Ovary (tissue), 9 donors: ENCODE results near the gene CETN3. TPM values are rescaled to one million over a fixed set of nuclear protein-coding genes. Genes with fewer than 3 reads are reported as not detected.
"Not testable (repeated sequence)": the region's sequence is repeated elsewhere in the genome, so short reads cannot be mapped to it uniquely, and the experiment has no call there.

Experiments
- DNase-seq, 5 donors: peaks; one replicate each; pipeline ENCODE4 v3.0.0-alpha.2; 2019 to 2020
- H3K27ac ChIP-seq, 2 donors: fragments of 200-600 bp; one replicate each; pipeline versions ENCODE4 v1.5.1 to v1.8.0; 2019 to 2022
- H3K27me3 ChIP-seq: fragments of 200-600 bp; one replicate; pipeline ENCODE4 v1.8.0; 2022
- H3K36me3 ChIP-seq: fragments of 200-600 bp; sonication (generic); one replicate; pipeline ENCODE4 v1.5.1; 2019
- H3K4me1 ChIP-seq: one replicate; pipeline ENCODE4 v1.8.1; 2013; ENCODE audit warnings: mild to moderate bottlenecking, moderate library complexity; ENCODE audit not compliant: insufficient read depth
- H3K4me3 ChIP-seq: fragments of 200-600 bp; sonication (generic); one replicate; pipeline ENCODE4 v1.5.1; 2017
- H3K9me3 ChIP-seq, 2 donors: fragments of 200-600 bp in 1 of 2; sonication (generic) in 1 of 2; one replicate each; pipeline versions ENCODE4 v1.5.1 to v1.8.1; 2013 to 2019; ENCODE audit warnings: mild to moderate bottlenecking in 1 of 2, moderate library complexity in 1 of 2
- EP300 ChIP-seq: sonication (generic); formaldehyde crosslinking; IDR thresholded peaks from one replicate; pipeline ENCODE4 v1.6.1; 2017; ENCODE audit warnings: antibody characterized with exemption
- POLR2A ChIP-seq: fragments of 450-650 bp; IDR thresholded peaks from one replicate; pipeline ENCODE4 v1.6.1; 2017; ENCODE audit warnings: antibody characterized with exemption, mild to moderate bottlenecking, moderate library complexity
- WGBS, 3 donors: extraction: QIAGEN DNeasy Blood & Tissue Kit in 1 of 3; methylation state at CpG; one replicate each; pipeline versions ENCODE4 v1.1.5 to v1.1.7; 2013 to 2017; 5-methylcytosine and 5-hydroxymethylcytosine counted together
- intact Hi-C, 4 donors: fragments of 100-400 bp; cut with DNase I; formaldehyde crosslinking; loops; one replicate each; pipeline versions ENCODE4 v1.11.0 to v1.15.1; 2022 to 2023
- polyA plus RNA-seq, 2 donors: library from polyadenylated mRNA; stranded (reverse); fragments of 200-250 nt in 1 of 2; fragments of 350-450 nt in 1 of 2; fragmentation: Illumina TruSeq in 1 of 2; extraction: RNeasy Lipid Tissue Mini Kit (QIAGEN cat#74804) in 1 of 2; gene quantifications; one replicate each; pipeline ENCODE4 v1.2.3, GENCODE V29; 2013 to 2014
- total RNA-seq, 7 donors: library from RNA; depleted of rRNA in 2 of 7; stranded (reverse); fragments of >200 nt in 2 of 7; fragmentation: NEBNext Ultra II Directional in 3 of 7; extraction: Animal tissue kit (Norgen Biotek cat#: 25700) in 3 of 7; gene quantifications; one replicate each; pipeline versions ENCODE4 v1.1.0 to v1.2.4, GENCODE V29; 2016 to 2023
- TF ChIP-seq, protein P1 (sequence below), 3 donors: fragments of 450-650 bp in 2 of 3; fragments of 200-600 bp in 1 of 3; IDR thresholded peaks; one replicate each; pipeline versions ENCODE4 v1.5.1 to v1.8.0; 2016 to 2022; ENCODE audit warnings: antibody characterized with exemption in 3 of 3, mild to moderate bottlenecking in 1 of 3
- donor health status: DM: no; HTN: no; CAD: no; lungs with moderate emphysema.
- donor health status: DM: no; HTN: no; CAD: no.
- donor health status: Bipolar disorder and iron deficiency.
- donor health status: DM: yes; HTN: yes; CAD: no.
- donor health status: DM: no; HTN: no; CAD: no.
- donor health status: DM: yes; HTN: yes; CAD: no.

CETN3 gene
- total and polyA plus RNA-seq, 9 donors, result 9.2 to 36.9 (median 26.5) TPM

DNA sequence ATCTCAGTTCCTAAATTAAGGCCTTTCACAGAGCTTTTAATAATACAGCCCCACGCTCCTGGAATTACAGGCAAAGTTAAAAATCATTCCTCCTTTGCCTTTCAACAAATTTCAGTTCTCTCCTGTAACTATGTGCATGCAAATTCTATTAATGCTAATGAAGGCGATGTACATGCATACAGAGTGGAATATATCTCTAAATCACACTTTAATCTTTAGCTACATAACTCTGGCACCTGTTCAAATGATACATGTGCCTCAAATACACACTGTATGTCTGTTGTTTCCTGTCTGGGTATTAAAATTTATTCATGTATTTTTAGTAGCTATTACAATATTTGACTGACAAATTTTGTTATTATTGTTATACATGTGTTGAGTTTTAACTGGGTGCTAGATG, 30.8 kb downstream of the CETN3 start:
- Histone ChIP-seq H3K36me3 (no peaks in the 10 kb centered on the region), H3K27ac (no peak overlapping the region), H3K9me3 (no peaks in the 10 kb centered on the region), H3K4me1 (no peaks in the 10 kb centered on the region), H3K27me3 (no peaks in the 10 kb centered on the region), H3K4me3 (no peak overlapping the region)
- WGBS, 3 donors, result 89 to 92% (median 90%) methylated on average over 2 of the region's 2 CpGs
- intact Hi-C loops, result no loop called here
- no peak for DNase-seq
- TF ChIP-seq EP300 (no peak), POLR2A (no peak)
- TF ChIP-seq, protein P1, sequence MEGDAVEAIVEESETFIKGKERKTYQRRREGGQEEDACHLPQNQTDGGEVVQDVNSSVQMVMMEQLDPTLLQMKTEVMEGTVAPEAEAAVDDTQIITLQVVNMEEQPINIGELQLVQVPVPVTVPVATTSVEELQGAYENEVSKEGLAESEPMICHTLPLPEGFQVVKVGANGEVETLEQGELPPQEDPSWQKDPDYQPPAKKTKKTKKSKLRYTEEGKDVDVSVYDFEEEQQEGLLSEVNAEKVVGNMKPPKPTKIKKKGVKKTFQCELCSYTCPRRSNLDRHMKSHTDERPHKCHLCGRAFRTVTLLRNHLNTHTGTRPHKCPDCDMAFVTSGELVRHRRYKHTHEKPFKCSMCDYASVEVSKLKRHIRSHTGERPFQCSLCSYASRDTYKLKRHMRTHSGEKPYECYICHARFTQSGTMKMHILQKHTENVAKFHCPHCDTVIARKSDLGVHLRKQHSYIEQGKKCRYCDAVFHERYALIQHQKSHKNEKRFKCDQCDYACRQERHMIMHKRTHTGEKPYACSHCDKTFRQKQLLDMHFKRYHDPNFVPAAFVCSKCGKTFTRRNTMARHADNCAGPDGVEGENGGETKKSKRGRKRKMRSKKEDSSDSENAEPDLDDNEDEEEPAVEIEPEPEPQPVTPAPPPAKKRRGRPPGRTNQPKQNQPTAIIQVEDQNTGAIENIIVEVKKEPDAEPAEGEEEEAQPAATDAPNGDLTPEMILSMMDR (IDR thresholded peaks at IDR 0.05), result no peak

DNA sequence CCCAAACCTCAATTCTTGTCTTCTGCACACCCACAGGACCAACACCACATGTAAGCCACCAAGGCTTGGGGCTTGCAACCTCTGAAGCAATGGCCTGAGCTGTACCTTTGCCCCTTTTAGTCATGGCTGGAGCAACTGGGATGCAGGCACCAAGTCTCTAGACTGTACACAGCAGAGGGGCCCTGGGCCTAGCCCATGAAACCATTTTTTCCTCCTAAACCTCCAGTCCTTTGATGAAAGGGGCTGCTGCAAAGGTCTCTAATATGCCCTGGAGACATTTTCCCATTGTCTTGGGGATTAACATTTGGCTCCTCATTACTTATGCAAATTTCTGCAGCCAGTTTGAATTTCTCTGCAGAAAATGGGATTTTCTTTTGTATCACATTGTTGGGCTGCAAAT, 38.3 kb downstream of the CETN3 start:
- intact Hi-C loops, DNase-seq, H3K9me3 ChIP-seq, H3K36me3 ChIP-seq, H3K4me1 ChIP-seq, H3K4me3 ChIP-seq, H3K27me3 ChIP-seq, H3K27ac ChIP-seq: not testable (repeated sequence)

DNA sequence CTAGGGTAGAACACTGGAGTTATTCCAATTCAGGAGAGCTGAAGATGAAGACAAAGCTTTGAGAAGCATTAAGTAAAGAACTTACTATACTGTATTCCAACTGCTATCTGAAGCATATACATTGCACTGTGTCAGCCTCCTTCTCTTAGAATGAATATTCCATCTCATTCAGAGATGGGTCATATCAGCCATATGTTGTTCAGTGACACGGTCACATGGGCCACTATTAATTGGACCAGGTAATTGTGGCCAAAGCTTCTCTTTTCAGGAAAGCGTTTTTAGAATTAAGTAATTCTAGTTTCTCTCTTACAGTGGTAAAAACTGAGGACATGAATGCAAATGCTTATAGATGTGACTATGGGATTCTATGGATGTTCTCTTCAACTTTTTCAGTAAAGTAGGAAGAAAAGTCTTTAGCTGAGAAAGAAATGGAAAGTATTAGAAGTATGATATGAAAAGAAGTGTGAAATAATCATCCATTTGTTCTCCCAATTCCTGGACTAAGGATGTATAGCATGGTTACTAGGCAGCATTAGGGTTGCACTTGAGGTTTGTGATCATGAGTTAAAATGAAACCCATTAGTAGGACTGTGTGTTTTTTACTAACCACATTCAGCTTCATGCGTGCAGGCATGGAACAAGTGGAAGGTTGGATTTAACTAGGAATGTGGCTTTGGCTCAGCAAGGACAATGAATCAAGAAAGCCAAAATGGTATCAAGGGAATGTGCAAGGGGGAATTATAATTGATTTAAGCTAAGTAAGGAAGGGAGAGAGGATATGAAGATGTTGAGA, 40.9 kb downstream of the CETN3 start:
- 87 to 90% (median 89%) methylated on average over 3 of the region's 3 CpGs for WGBS, 3 donors
- Histone ChIP-seq H3K27ac (no peak overlapping the region), H3K27me3 (no peaks in the 10 kb centered on the region), H3K9me3 (no peaks in the 10 kb centered on the region), H3K4me1 (no peaks in the 10 kb centered on the region), H3K4me3 (no peak overlapping the region), H3K36me3 (no peaks in the 10 kb centered on the region)
- no peak for DNase-seq
- TF ChIP-seq, protein P1 (IDR thresholded peaks at IDR 0.05), result no peak
- TF ChIP-seq POLR2A, result no peak
- no peak for TF ChIP-seq EP300
- intact Hi-C loops, result no loop called here

DNA sequence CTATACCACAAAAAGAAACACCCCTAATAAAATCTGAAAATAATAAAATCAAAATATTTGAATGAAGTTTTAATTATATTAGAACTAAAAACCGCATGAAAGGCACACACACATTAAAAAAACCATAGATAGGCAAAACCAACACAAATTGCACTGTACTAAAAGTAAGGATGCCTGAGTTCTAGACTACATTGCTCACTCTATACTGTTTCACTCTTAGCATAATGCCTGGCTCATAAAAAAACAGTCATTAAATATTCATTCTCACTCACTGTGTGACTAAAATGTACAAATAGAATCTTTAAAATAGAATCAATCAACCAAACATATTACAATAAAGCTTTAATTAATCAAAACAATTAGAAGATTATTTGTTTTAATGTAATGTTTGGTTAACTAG, 41.7 kb downstream of the CETN3 start:
- Histone ChIP-seq H3K27me3 (no peaks in the 10 kb centered on the region), H3K4me1 (no peaks in the 10 kb centered on the region), H3K36me3 (no peaks in the 10 kb centered on the region), H3K4me3 (no peak overlapping the region), H3K27ac (no peak overlapping the region), H3K9me3 (no peaks in the 10 kb centered on the region)
- TF ChIP-seq EP300 (no peak), POLR2A (no peak)
- TF ChIP-seq, protein P1 (IDR thresholded peaks at IDR 0.05), result no peak
- intact Hi-C loops, result no loop called here
- WGBS, 3 donors, result 80 to 88% (median 85%) methylated on average over 1 of the region's 1 CpG
- DNase-seq, result no peak

DNA sequence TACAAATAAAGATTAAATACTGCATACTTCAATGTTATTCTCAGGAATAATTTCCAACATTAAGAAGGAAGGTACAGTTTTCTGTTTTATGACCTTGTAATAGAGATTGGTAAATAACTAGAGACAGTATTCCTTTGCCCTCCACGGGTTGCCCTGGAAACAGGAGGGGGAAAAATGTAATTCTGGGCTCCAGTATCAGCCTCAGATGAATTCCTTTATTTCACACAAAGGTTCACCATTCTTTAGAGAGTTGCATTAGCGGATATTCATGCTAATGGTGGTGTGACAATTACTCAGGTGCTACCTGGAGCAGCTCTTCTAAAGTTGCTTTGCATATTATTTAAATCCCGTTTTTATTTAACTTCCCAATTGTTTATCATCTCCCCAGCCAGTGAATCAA, 42.6 kb downstream of the CETN3 start:
- Histone ChIP-seq H3K36me3 (no peaks in the 10 kb centered on the region), H3K4me1 (no peaks in the 10 kb centered on the region), H3K4me3 (no peak overlapping the region), H3K9me3 (no peaks in the 10 kb centered on the region), H3K27me3 (no peaks in the 10 kb centered on the region), H3K27ac (no peak overlapping the region)
- WGBS, 3 donors, result 39 to 49% (median 48%) methylated on average over 3 of the region's 3 CpGs
- intact Hi-C loops, result no loop called here
- no peak for TF ChIP-seq EP300
- no peak for TF ChIP-seq POLR2A
- TF ChIP-seq, protein P1 (IDR thresholded peaks at IDR 0.05), result no peak
- DNase-seq, result no peak
